ENCODE results near the gene SLC13A5.
"Not testable (repeated sequence)": the region's sequence is repeated elsewhere in the genome, so short reads cannot be mapped to it uniquely, and the experiment has no call there.

SLC13A5 gene

DNA sequence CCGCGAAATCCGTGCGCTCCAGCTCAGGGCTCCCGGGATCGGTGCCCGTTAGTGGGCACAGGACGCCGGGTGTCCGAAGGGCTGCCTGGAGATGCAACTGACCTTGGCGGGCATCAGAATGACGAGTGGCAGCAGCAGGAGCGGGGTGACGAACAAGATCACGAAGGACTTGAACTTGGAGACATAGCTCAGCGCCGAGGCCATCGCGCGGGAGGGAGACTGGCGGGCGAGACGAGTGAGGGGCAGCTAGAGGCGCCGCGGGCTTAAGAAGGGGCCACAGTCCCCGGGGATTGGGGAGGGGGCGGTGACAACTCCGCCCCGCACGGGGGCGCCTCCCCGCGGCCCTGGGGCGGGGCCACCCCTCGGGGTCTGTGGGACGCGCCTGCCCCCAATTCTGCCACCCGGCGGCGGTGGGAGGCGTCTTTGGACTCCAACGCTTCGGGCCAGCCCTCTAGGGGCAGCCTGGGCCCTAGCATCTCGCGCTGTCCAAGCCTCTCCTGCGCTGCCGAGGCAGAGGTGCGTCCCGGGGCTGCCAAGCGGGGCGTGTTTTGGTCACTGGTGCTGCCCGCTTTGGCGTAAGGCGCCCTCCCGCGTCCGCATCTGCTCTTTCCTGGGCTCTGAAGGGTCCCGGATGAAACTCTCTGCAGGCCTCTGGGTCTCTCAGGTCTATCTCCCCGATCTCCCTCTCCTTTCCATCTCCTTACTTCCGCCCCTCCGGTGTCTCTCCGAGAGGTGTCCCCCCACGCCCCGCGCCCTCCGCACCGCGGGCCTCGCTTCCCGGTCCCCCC, at the start of gene SLC13A5:
Gene SLC13A5 (minus strand): TSS at position 240 of the 788 bp plus-strand sequence. CDS start 36 bp downstream, at position 204.
- no peak for DNase-seq

DNA sequence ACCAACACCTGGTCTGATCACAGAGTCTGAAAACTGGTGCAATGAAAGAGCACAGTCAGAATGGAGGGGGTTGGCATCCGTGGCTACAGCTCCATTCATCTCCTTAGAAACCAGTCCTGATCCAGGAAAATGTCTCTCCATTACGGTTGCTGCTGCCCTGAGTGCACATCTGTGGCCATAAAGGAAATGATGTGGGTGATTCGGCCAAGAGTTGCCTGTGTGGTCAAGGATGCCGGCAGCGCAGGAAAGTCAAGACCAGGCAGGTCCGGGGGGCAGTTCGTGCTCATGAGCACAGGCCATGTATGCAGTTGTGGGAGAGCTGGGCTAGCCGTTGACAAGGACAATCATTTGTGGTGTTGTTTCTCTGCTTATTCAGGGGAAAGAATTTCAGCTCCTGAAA, 48.6 kb upstream of the SLC13A5 start:
- no peak for DNase-seq

GRCh38 chr17:6757747-6758146, 44.6 kb upstream of the SLC13A5 start:
- DNase-seq = no peak

- no peak for DNase-seq
Observed at GRCh38 chr17:6756425-6757031, 43.4 kb upstream of the SLC13A5 start.

DNA sequence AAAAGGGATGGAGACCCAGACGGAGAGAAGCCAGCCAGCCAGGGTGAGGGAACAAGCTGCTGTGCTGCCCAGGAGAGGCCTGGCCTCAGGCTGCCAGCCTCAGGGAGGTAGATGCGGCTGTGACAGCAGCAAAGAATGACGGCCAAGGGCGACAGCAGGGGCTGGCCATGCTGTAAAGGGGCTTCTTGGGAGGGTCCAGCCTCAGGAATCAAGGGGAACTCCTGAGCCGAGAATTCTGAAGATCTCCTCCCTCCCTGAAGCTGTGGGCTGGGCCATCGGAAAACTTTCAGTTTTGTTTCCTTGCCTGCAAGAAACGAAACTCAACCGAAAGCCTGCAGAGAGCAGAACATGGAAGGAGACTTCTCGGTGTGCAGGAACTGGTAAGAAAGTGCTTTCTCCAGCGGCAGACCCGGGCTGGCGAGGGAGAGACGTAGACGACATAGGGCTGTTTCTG, 42.6 kb upstream of the SLC13A5 start, which contains the start of gene XAF1:
Gene XAF1 (plus strand): TSS at position 316 of the 454 bp plus-strand sequence. CDS start 33 bp downstream, at position 349.
- DNase-seq = no peak

DNA sequence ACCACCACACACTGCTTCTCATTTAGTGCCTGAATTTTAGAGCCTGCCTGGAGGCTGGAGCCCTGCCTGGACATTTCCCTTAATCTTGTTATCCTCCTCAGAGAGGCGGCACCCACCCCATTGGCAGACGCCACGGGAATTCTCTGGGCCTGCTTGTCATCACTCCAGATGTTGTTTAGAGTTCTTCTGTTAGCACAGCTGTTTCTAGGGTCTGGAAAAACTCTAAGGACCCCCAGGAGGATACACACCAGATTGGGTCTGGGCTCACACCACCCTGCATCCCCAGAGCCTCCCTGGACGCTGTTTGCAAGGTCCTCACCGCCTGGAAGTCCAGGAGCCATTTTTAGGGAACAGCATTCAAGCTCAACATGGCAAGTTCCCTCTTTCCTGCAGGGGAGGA, 42.1 kb upstream of the SLC13A5 start:
- no peak for DNase-seq

DNA sequence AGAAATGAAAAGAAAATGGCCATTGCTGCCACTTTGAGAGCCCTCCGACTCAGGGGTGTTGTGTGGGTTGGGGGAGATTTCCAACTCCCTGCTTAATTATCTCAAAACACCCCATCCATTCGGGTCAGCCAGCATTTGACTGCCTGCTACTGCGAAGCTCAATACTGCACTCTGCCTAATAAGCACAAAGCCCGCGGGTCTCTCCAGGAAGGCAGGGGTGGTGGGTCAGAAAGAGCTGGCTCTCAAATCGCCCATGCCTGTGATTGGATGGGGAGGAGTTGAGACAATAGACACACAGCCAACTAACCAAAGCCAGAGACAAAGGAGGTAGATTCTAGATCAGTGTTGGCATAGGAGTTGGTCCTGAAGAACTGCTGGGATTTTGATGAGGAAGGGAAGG, 40.4 kb upstream of the SLC13A5 start:
- DNase-seq = no peak

DNA sequence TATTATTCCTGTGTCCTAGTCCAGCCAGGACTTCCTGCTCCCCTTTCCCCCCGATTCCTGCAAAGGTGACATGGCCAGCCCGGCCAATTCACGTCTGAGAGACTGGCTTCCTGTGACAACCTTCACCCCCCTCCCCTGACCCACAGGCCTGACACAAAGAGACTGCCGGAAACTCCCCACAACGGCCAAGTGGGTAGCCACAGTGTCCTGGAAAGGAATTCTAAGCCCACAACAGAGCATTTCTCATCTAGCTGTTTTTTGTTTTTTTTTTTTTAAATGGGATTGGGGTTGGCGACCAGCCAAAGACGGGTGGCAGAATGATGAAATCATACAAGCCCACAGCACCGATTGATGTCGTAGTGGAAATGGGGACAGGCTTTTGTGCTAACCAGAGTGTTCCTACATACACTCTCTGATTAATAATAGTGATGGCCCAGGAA, 39.9 kb upstream of the SLC13A5 start:
- DNase-seq = no peak

GRCh38 chr17:6752068-6752909, 39.1 kb upstream of the SLC13A5 start:
- no peak for DNase-seq

DNA sequence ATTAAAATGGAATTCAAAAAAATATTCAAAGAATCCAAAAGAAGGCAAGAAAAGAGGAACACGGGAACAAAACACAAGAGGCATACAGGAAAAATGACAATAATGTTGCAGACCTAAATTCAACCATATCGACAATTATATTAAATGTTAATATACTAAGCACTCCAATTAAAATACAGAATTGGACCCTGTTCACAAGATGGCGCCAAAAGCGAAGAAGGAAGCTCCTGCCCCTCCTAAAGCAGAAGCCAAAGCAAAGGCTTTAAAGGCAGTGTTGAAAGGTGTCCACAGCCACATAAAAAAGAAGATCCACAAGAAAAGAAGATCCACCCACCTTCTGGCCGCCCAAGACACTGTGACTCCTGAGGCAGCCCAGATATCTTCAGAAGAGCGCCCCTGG, 36.4 kb upstream of the SLC13A5 start:
- no peak for DNase-seq

GRCh38 chr17:6748617-6749016, 35.4 kb upstream of the SLC13A5 start:
- DNase-seq = no peak

- DNase-seq = not testable (repeated sequence)
Observed at GRCh38 chr17:6746665-6747064, 33.5 kb upstream of the SLC13A5 start.

DNA sequence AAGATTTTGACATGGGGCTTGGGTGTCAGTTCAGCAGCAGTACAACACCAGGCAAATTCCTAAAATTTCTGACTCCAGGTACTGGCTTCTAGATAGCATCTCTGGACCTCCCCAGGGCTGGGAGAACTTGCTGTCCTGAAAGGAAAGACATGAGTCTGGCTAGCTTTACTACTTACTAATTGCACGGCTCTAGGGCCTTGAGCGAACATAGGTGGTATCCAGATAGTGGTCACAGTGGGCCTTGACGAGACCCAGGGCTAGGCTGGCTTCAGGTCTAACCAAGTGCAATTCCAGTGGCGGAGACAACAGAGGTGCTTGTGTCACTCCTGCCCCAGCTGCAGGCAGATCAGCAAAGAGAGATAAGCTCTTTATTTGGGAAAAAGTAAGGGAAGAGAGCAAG, 16.4 kb upstream of the SLC13A5 start:
- DNase-seq = no peak

DNA sequence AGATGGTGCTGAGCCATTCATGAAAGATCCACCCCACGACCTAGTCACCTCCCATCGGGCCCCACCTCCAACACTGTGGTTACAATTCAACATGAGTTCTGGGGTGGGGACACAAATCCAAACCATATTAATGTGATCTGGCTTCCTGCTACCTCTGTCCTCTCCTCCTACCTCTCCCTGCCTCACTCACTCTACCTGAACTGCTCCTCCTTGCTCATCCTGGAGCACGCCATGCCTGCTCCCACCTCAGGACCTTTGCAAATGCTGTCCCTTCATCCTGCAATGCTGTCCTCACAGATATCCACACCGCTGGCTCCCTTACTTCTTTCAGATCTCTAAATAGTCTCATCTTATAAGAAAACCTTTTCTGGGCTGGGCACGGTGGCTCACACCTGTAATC, 10.8 kb upstream of the SLC13A5 start:
- DNase-seq = no peak

GRCh38 chr17:6721744-6722143, 8.6 kb upstream of the SLC13A5 start:
- no peak for DNase-seq

DNA sequence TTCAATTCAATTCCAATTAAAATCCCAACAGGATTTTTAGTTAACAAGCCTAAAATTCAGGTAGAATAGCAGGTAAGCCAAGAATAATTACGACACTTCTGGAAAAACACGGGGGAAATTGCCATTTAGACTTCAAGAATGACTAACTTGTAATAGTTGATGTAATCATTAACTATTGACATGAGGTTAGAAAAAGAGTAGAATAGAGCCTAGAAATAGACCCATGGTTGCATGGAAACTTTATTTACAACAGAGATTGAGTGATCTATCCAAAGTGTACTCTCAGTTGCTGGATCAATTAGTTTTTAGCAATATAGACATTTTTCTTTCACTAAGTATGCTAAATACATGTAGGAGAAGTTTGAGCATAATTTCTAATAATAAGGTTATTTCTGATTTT, 3.6 kb upstream of the SLC13A5 start:
- no peak for DNase-seq

DNA sequence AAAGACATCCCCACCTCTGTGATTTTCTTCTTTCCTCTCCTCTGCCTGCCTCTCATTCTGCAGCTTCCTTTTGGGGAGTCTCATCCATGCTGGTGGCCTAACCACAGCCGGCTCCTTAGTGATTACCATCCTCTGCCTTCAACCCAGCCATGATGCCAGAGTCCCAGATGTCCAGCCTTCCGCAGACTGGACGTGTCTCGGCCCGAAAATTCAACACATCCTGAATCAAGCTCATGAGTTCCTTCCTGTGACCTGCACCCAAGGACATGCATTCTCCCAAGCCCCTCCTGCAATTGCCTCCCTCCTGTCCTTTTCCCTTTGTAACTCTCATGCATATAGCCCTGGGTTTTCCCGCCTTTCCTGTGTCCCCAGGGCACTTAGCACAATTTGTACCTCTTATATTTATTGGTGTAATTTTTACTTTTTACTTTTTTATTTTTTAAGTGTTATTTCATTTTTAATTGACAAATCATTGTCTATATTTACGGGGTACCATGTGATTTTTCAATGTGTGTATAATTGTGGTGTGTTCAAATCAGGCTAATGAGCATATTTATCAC, 1.2 kb upstream of the SLC13A5 start:
- DNase-seq = no peak

- DNase-seq = no peak
Observed at GRCh38 chr17:6713918-6714271, 726 bp upstream of the SLC13A5 start.

- no peak for DNase-seq
Observed at GRCh38 chr17:6712854-6713129, 377 bp downstream of the SLC13A5 start.

DNA sequence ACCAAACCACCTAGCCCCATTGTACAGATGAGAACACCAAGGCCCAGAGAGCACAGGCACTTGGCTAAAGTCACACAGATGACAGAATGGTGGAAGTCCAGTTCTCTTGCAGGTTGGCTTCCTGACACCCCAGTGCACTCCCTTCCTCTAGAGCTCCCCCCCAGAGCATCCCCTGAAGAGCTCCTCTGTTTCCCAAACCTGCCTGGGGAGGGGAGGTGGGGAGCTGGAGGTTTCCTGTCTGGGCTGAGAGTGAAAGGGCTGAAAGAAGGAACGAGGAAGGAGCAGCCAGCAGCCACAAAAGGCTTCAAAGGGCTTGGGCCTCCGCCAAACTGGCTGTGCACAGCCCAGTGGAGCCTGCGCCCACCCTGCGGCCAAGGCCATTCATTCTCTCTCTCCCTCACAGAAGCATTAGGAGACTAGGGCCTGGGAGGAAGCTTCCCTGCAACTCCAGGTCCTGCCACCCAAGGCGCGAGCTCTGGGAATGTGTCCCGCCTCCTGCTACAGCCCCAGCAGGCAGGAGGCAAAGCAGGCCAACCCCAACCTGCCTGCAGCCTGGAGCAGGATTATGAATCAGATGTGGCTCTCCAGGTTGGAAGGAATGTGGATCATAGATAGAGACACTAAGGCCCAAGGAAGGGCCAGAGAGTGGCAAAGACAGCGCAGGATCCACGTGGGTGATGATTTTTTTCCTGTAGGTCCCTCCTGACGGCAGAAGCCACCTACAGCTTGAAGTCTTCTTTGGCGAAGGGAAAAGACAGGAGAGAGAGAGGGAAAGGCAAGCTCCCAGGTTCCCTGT, 913 bp downstream of the SLC13A5 start:
- DNase-seq = no peak

DNA sequence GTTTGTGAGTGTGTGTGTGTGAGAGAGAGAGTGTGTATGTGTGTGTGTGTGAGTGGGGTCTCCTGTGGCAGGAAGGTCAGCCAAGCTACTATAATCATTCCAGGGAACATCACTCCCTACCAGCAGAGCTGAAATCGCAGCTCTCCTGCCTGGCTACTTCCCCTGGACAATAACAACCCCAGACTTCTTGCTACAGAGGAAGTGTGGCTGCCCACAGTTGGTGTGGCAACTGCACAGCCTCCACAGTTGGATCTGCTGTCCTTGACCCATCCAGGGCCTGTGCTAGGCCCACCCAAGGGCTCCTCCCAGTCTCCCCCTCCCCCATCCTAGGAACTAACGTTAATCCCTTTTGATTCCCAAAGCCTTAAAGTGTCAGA, 1.5 kb downstream of the SLC13A5 start:
- no peak for DNase-seq

GRCh38 chr17:6711081-6711674, 2.0 kb downstream of the SLC13A5 start:
- no peak for DNase-seq
